Smooth muscle cell (in vitro differentiated cells): ENCODE measurements around the gene ATP11A. TPM values are rescaled to one million over a fixed set of nuclear protein-coding genes. Genes with fewer than 3 reads are reported as not detected.

Experiments used
- DNase-seq: peaks from one replicate; lab custom pipeline; 2025; ENCODE audit not compliant: unreplicated experiment; lab: John Stamatoyannopoulos, UW
- H2AFZ ChIP-seq: fragments of 200-600 bp; sonication (generic); 2 replicates; pipeline ENCODE4 v1.6.0; 2016; ENCODE audit warnings: antibody characterized with exemption, low read depth, mild to moderate bottlenecking
- H3F3A ChIP-seq: fragments of 200-600 bp; sonication (generic); 2 replicates; pipeline ENCODE4 v1.6.0; 2017; ENCODE audit warnings: antibody characterized with exemption, low read depth
- H3K27ac ChIP-seq: fragments of 200-600 bp; sonication (generic); 2 replicates; pipeline ENCODE4 v1.5.1; 2016; ENCODE audit warnings: low read depth, mild to moderate bottlenecking
- H3K27me3 ChIP-seq: fragments of 200-600 bp; sonication (generic); 2 replicates; pipeline ENCODE4 v1.6.1; 2016; ENCODE audit warnings: low read depth, mild to moderate bottlenecking
- H3K36me3 ChIP-seq: fragments of 200-600 bp; sonication (generic); 2 replicates; pipeline ENCODE4 v1.5.1; 2016; ENCODE audit warnings: low read depth
- H3K4me1 ChIP-seq: fragments of 200-600 bp; sonication (generic); 2 replicates; pipeline ENCODE4 v1.5.1; 2016; ENCODE audit warnings: low read depth
- H3K4me2 ChIP-seq: fragments of 200-600 bp; sonication (generic); 2 replicates; pipeline ENCODE4 v1.6.0; 2016; ENCODE audit warnings: mild to moderate bottlenecking
- H3K4me3 ChIP-seq: fragments of 200-600 bp; sonication (generic); 2 replicates; pipeline ENCODE4 v1.5.1; 2016; ENCODE audit warnings: mild to moderate bottlenecking
- H3K79me2 ChIP-seq: fragments of 200-600 bp; sonication (generic); 2 replicates; pipeline ENCODE4 v1.6.0; 2016; ENCODE audit warnings: low read depth, mild to moderate bottlenecking
- H3K9ac ChIP-seq: fragments of 200-600 bp; sonication (generic); 2 replicates; pipeline ENCODE4 v1.6.0; 2016; ENCODE audit warnings: low read depth
- H3K9me3 ChIP-seq: fragments of 200-600 bp; sonication (generic); replicated peaks from 2 replicates; pipeline ENCODE4 v1.5.1; 2016; ENCODE audit warnings: low read depth
- H4K20me1 ChIP-seq: fragments of 200-600 bp; sonication (generic); 2 replicates; pipeline ENCODE4 v1.6.0; 2016; ENCODE audit warnings: low read depth
- WGBS: methylation state at CpG from one replicate; pipeline ENCODE4 v1.1.7; 2016; ENCODE audit warnings: low lambda C conversion rate; 5-methylcytosine and 5-hydroxymethylcytosine counted together
- polyA plus RNA-seq: library from polyadenylated mRNA; unstranded; fragments of >200 nt; fragmentation: Nextera tagmentation; extraction: Ambion mirVana; gene quantifications from 2 replicates; pipeline ENCODE4 v1.2.1, GENCODE V29; 2016
- total RNA-seq: library from RNA; depleted of rRNA; stranded (reverse); fragments of >200 nt; gene quantifications from 2 replicates; pipeline ENCODE4 v1.2.3, GENCODE V29; 2014
- TF ChIP-seq, protein P1 (sequence below): fragments of 200-600 bp; sonication (generic); IDR thresholded peaks from 2 replicates; pipeline ENCODE4 v1.5.1; 2017; ENCODE audit warnings: borderline replicate concordance, mild to moderate bottlenecking, antibody characterized with exemption; ENCODE audit not compliant: insufficient read depth, poor library complexity, severe bottlenecking

ATP11A gene
- total and polyA plus RNA-seq, 2 experiments from 2014 or later: 6.5 to 7.5 TPM

GRCh38 chr13:112849500-112849899 lies 159.7 kb downstream of the ATP11A start:
- Histone ChIP-seq H3K9me3 (no peaks in the 10 kb centered on the region), H2AFZ (no peak overlapping the region), H3F3A (no peaks in the 10 kb centered on the region), H3K4me1 (no peaks in the 10 kb centered on the region), H3K4me2 (no peak overlapping the region), H3K27ac (no peak overlapping the region), H3K27me3 (no peaks in the 10 kb centered on the region), H3K9ac (no peak overlapping the region), H3K79me2 (no peaks in the 10 kb centered on the region), H4K20me1 (no peaks in the 10 kb centered on the region), H3K36me3 (no peaks in the 10 kb centered on the region), H3K4me3 (no peak overlapping the region)
- WGBS: 92% methylated on average over 6 of the region's 6 CpGs
- TF ChIP-seq, protein P1, sequence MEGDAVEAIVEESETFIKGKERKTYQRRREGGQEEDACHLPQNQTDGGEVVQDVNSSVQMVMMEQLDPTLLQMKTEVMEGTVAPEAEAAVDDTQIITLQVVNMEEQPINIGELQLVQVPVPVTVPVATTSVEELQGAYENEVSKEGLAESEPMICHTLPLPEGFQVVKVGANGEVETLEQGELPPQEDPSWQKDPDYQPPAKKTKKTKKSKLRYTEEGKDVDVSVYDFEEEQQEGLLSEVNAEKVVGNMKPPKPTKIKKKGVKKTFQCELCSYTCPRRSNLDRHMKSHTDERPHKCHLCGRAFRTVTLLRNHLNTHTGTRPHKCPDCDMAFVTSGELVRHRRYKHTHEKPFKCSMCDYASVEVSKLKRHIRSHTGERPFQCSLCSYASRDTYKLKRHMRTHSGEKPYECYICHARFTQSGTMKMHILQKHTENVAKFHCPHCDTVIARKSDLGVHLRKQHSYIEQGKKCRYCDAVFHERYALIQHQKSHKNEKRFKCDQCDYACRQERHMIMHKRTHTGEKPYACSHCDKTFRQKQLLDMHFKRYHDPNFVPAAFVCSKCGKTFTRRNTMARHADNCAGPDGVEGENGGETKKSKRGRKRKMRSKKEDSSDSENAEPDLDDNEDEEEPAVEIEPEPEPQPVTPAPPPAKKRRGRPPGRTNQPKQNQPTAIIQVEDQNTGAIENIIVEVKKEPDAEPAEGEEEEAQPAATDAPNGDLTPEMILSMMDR: no peak
- no peak for DNase-seq

DNA sequence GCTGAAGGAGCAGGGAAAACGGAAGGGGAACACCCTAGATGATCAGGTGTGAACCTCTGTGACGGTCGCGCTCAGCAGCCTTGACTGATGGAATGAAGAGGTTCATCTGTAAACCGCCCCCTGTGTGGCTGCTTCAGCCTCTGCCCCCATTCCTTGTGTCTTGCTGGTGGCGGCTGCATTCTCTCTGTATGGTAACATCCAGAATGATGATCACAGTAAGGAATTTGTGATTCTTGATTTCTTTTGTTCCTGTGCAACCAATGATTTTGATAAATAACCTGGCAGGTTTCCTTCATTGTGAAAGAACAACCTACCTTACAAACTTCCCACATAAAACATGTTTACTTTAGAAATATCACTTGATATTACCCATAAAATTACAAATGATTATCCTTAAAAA lies 160.4 kb downstream of the ATP11A start:
- Histone ChIP-seq H3K9me3 (no peaks in the 10 kb centered on the region), H3K4me3 (no peak overlapping the region), H3K27me3 (no peaks in the 10 kb centered on the region), H3K4me2 (no peak overlapping the region), H3K79me2 (no peaks in the 10 kb centered on the region), H2AFZ (no peak overlapping the region), H3F3A (no peaks in the 10 kb centered on the region), H4K20me1 (no peaks in the 10 kb centered on the region), H3K4me1 (no peaks in the 10 kb centered on the region), H3K36me3 (no peaks in the 10 kb centered on the region), H3K27ac (no peak overlapping the region), H3K9ac (no peak overlapping the region)
- TF ChIP-seq, protein P1: no peak
- no peak for DNase-seq
- WGBS: 96% methylated on average over 6 of the region's 6 CpGs

DNA sequence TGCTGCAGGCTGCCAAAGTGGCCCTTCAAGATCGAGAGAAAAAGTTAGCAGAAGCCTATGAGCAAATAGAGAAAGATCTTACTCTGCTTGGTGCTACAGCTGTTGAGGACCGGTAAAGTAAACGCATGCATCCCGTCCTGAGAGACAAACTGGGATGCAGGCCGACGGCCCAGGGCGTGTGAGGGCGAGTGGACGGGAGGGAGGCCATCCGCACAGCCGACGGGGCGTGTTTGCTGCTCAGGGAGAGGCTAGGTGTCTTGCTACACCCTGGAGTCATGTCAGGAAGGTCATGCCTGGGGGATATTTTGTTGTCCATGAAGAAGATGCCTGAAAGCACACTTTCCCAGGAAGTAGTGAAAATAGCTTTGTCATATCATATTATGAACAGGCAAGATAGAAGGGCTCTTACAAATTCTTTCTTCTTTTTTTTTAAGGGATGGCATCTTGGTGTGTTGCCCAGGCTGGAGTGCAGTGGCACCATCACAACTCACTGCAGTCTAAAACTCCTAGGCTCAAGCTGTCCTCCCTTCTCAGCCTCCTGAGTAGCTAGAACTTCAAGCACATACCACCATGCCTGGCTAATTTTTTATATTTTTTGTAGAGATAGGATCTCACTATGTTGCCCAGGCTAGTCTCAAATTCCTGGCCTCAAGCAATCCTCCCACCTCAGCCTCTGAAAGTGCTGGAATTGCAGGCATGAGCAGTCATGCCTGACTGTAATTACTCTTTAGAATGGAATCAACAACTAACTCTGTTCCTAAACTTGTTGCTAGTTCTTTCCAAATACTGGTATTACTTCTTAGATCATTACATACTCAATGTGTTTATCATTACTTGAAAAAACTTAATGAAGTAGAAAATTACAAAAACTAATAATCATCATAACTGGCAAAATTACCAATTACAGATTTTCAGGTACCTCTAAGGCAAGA lies 161.5 kb downstream of the ATP11A start:
- no peak overlapping the region for H2AFZ ChIP-seq
- H3K4me3 ChIP-seq: no peak overlapping the region
- no peak overlapping the region for H3K27ac ChIP-seq
- H3K4me1 ChIP-seq: no peaks in the 10 kb centered on the region
- H4K20me1 ChIP-seq: no peaks in the 10 kb centered on the region
- no peak overlapping the region for H3K9ac ChIP-seq
- H3K27me3 ChIP-seq: no peaks in the 10 kb centered on the region
- 96% methylated on average over 13 of the region's 13 CpGs for WGBS
- no peaks in the 10 kb centered on the region for H3K9me3 ChIP-seq
- no peaks in the 10 kb centered on the region for H3K79me2 ChIP-seq
- no peaks in the 10 kb centered on the region for H3F3A ChIP-seq
- H3K36me3 ChIP-seq: peaks cover 3% of the 10 kb centered on the region
- no peak overlapping the region for H3K4me2 ChIP-seq
- TF ChIP-seq, protein P1: no peak
- no peak for DNase-seq
